ENCODE results near the gene ZNF548. TPM values are rescaled to one million over a fixed set of nuclear protein-coding genes. Genes with fewer than 3 reads are reported as not detected.

The ZNF548 gene
- total RNA-seq, 1 experiment from 2014 or later, result 4.9 TPM

DNA sequence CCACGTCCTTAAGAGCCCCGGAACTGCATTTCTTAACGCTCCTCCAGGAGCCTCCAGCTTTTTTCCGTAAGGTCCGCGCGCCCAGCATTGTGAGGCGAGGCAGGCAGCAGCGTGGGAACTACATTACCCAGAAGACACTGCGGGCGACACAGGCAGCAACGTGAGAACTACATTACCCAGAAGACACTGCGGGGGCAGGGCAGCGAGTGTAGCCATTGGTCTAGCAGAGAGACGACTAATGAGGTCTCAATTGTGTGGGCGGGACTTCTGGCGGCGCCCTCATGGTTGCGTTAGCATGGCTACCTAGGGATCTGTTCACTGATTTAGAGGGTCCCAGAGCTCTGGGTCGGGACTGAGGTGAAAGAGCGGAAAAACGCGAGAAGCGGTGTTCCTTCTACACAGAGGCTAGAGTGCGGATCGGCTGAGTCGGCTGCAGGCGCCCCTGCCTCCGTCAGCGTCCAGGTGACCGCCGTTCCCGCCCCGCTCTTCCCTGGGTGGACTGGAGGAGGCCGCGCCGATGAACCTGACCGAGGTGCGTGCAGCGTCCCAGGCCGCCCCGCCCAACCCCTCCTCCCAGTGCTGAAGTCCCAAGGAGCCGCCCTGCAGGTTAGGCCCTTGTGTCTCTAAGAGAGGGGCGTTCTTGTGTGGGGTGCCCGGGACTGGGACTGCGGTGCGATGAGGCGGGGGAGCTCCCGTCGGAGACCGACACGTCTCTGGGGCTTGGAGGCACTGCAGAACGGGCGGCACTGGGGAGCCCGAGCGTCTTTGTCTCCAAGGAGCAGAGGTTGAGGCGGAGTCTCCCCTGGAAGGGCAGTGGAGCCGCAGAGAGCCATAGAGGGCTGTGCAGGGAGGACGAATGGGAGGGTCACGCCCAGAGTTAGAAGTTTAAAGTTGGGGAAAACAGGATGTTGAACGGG, 45.7 kb downstream of the ZNF548 start, which contains the start of gene ZNF749:
Gene ZNF749 (plus strand): TSS at position 264 of the 917 bp plus-strand sequence. CDS start 254 bp downstream, at position 518.
- peaks cover 23% of the 10 kb centered on the region for H3K36me3 Mint-ChIP-seq (ENCODE audit: insufficient read depth, unreplicated experiment)
- H3K4me1 Mint-ChIP-seq (ENCODE audit: low read depth, unreplicated experiment), result peaks cover 19% of the 10 kb centered on the region
- H3K4me3 ChIP-seq (ENCODE audit: low read depth, low read length), result peak within 1 kb of the TSS; percentile 71
- ChIA-PET POLR2A (interaction anchor here (0.6 kb wide), 1 partner anchor 159 kb away, joined by 3 read pairs; no protein-coding TSS in a partner anchor), CTCF (no interaction called here)
- H3K36me3 ChIP-seq (ENCODE audit: control insufficient read depth, insufficient read depth, low read length), result 0 out of 2 replicates have a peak, but pooled peaks cover 1% of the 10 kb centered on the region
- no peaks in the 10 kb centered on the region for H3K27me3 Mint-ChIP-seq (ENCODE audit: insufficient read depth, unreplicated experiment)
- peak within 1 kb of the TSS; percentile 92 for H3K4me3 Mint-ChIP-seq (ENCODE audit: unreplicated experiment)
- peak within 1 kb of the TSS; percentile 91 for H3K27ac Mint-ChIP-seq (ENCODE audit: unreplicated experiment)
- TF ChIP-seq, protein P1, sequence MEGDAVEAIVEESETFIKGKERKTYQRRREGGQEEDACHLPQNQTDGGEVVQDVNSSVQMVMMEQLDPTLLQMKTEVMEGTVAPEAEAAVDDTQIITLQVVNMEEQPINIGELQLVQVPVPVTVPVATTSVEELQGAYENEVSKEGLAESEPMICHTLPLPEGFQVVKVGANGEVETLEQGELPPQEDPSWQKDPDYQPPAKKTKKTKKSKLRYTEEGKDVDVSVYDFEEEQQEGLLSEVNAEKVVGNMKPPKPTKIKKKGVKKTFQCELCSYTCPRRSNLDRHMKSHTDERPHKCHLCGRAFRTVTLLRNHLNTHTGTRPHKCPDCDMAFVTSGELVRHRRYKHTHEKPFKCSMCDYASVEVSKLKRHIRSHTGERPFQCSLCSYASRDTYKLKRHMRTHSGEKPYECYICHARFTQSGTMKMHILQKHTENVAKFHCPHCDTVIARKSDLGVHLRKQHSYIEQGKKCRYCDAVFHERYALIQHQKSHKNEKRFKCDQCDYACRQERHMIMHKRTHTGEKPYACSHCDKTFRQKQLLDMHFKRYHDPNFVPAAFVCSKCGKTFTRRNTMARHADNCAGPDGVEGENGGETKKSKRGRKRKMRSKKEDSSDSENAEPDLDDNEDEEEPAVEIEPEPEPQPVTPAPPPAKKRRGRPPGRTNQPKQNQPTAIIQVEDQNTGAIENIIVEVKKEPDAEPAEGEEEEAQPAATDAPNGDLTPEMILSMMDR (IDR thresholded peaks at IDR 0.05; ENCODE audit: insufficient read depth in 1 of 2, low read depth in 1 of 2, low read length in 1 of 2, severe bottlenecking in 1 of 2, unreplicated experiment in 1 of 2), result no peak
- H3K9me3 Mint-ChIP-seq (ENCODE audit: unreplicated experiment), result no peaks in the 10 kb centered on the region
- DNase-seq, result peak; percentile 98 to 99
- H3K9me3 ChIP-seq, result no peaks in the 10 kb centered on the region
- BruUV-seq (replicated peaks), result no TSS peak
- peaks cover 9% of the 10 kb centered on the region; the same call in 1 of the 2 replicates for H3K4me1 ChIP-seq
- intact Hi-C loops (cut with micrococcal nuclease; ENCODE audit: unreplicated experiment), result loop anchor here (1.0 to 5.0 kb wide), 6 partner anchors 24 to 198 kb away; partner anchors contain the start of genes TRAPPC2B, ZNF17, ZNF211 and ZNF419
- H3K27me3 ChIP-seq (replicated peaks; ENCODE audit: control insufficient read depth, insufficient read depth, low read length), result no peaks in the 10 kb centered on the region

DNA sequence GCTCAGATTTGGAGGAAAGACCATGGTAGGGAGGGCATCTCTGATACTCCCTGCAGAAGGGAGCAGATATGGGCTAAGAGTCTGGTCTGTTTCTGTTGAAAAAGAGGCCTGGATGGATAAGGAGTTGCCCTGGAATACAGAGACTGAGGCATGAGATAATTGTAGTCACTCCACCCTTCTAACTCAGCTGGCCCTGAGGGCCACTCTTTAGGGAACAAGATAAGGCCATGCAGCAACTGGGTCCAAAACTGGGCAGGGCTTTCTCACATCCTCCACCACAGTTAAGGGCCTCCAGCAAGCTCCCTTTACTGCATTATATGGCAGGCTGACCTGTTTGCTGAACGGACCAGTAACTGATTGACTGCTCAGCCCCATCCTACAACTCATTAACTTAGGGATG, 46.8 kb downstream of the ZNF548 start:
- TF ChIP-seq, protein P1 (IDR thresholded peaks at IDR 0.05; ENCODE audit: insufficient read depth in 1 of 2, low read depth in 1 of 2, low read length in 1 of 2, severe bottlenecking in 1 of 2, unreplicated experiment in 1 of 2), result no peak
- TSS peak; percentile 44 for BruUV-seq (replicated peaks)
- no peaks in the 10 kb centered on the region for H3K9me3 ChIP-seq
- POLR2A ChIA-PET, result no interaction called here
- intact Hi-C loops (cut with micrococcal nuclease; ENCODE audit: unreplicated experiment), result loop anchor here (5.0 kb wide), 1 partner anchor 154 kb away; the partner anchor contains the start of gene ZNF460
- Mint-ChIP-seq H3K9me3 (ENCODE audit: unreplicated experiment) (no peaks in the 10 kb centered on the region), H3K36me3 (ENCODE audit: insufficient read depth, unreplicated experiment) (peaks cover 28% of the 10 kb centered on the region), H3K4me3 (ENCODE audit: unreplicated experiment) (peak overlapping the region; percentile 92), H3K4me1 (ENCODE audit: low read depth, unreplicated experiment) (peaks cover 19% of the 10 kb centered on the region), H3K27me3 (ENCODE audit: insufficient read depth, unreplicated experiment) (no peaks in the 10 kb centered on the region), H3K27ac (ENCODE audit: unreplicated experiment) (peak overlapping the region; percentile 91)
- CTCF ChIA-PET, result no interaction called here
- 0 out of 2 replicates have a peak, but pooled peaks cover 1% of the 10 kb centered on the region for H3K36me3 ChIP-seq (ENCODE audit: control insufficient read depth, insufficient read depth, low read length)
- no peaks in the 10 kb centered on the region for H3K27me3 ChIP-seq (replicated peaks; ENCODE audit: control insufficient read depth, insufficient read depth, low read length)
- no peak for DNase-seq
- H3K4me3 ChIP-seq (ENCODE audit: low read depth, low read length), result peak overlapping the region; percentile 71
- peaks cover 9% of the 10 kb centered on the region; the same call in 1 of the 2 replicates for H3K4me1 ChIP-seq

DNA sequence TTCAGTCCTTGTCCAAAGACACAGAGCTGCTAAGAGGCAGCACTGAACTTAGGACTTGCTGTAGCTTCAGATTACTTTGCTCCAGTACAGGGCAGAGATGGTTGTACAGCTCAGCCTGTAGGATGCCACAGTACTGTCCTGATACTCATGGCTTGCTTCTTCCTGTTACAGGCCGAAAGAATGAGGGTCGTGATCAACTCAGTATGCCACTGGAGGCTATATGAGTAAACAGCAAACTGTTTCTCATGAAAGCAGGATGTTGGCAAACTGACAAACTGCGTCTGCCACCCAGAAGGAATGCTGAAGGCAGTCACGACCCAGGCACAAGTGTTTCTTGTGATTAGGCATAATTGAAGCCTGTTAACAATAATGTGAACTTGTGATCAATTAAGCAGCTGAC, 48.3 kb downstream of the ZNF548 start:
- no peak for DNase-seq
- H3K4me1 ChIP-seq, result peaks cover 9% of the 10 kb centered on the region; the same call in 1 of the 2 replicates
- H3K9me3 ChIP-seq, result no peaks in the 10 kb centered on the region; the same call in 1 of the 2 replicates
- CTCF ChIA-PET, result no interaction called here
- POLR2A ChIA-PET, result no interaction called here
- Mint-ChIP-seq H3K4me3 (ENCODE audit: unreplicated experiment) (no peak overlapping the region), H3K27ac (ENCODE audit: unreplicated experiment) (no peak overlapping the region), H3K4me1 (ENCODE audit: low read depth, unreplicated experiment) (peaks cover 19% of the 10 kb centered on the region), H3K27me3 (ENCODE audit: insufficient read depth, unreplicated experiment) (no peaks in the 10 kb centered on the region), H3K36me3 (ENCODE audit: insufficient read depth, unreplicated experiment) (peaks cover 31% of the 10 kb centered on the region), H3K9me3 (ENCODE audit: unreplicated experiment) (peaks cover 7% of the 10 kb centered on the region)
- intact Hi-C loops (cut with micrococcal nuclease; ENCODE audit: unreplicated experiment), result loop anchor here (5.0 kb wide), 1 partner anchor 156 kb away; the partner anchor contains the start of gene ZNF460
- H3K4me3 ChIP-seq (ENCODE audit: low read depth, low read length), result no peak overlapping the region
- TF ChIP-seq, protein P1 (IDR thresholded peaks at IDR 0.05; ENCODE audit: insufficient read depth in 1 of 2, low read depth in 1 of 2, low read length in 1 of 2, severe bottlenecking in 1 of 2, unreplicated experiment in 1 of 2), result no peak
- no peaks in the 10 kb centered on the region for H3K27me3 ChIP-seq (replicated peaks; ENCODE audit: control insufficient read depth, insufficient read depth, low read length)
- BruUV-seq (replicated peaks), result no TSS peak
- peaks cover 4% of the 10 kb centered on the region; the same call in 1 of the 2 replicates for H3K36me3 ChIP-seq (ENCODE audit: control insufficient read depth, insufficient read depth, low read length)
